Esophagus muscularis mucosa (tissue), 4 donors: ENCODE measurements around the gene RNU6-1. TPM values are rescaled to one million over a fixed set of nuclear protein-coding genes. Genes with fewer than 3 reads are reported as not detected.

Source experiments
- DNase-seq: peaks from one replicate; pipeline ENCODE4 v3.0.0-alpha.2; 2017; ENCODE audit errors: extremely low spot score
- H3K27ac ChIP-seq, 4 donors: fragments of 200-600 bp; sonication (generic); replicated peaks in 1 of 4; 1 replicate in 3 of 4; 2 replicates in 1 of 4; pipeline ENCODE4 v1.5.1; 2016 to 2019; ENCODE audit warnings: mild to moderate bottlenecking in 1 of 4
- H3K27me3 ChIP-seq, 4 donors: fragments of 200-600 bp; sonication (generic); one replicate each; pipeline versions ENCODE4 v1.5.1 to v1.6.0; 2016 to 2019
- H3K36me3 ChIP-seq, 4 donors: fragments of 200-600 bp; sonication (generic); one replicate each; pipeline ENCODE4 v1.5.1; 2016 to 2019
- H3K4me1 ChIP-seq, 4 donors: fragments of 200-600 bp; sonication (generic); one replicate each; pipeline ENCODE4 v1.5.1; 2016 to 2019
- H3K4me3 ChIP-seq, 4 donors: fragments of 200-600 bp; sonication (generic); 1 replicate in 2 of 4; 2 replicates in 2 of 4; pipeline ENCODE4 v1.5.1; 2016 to 2019; ENCODE audit warnings: mild to moderate bottlenecking in 4 of 4, moderate library complexity in 1 of 4
- H3K9me3 ChIP-seq, 4 donors: fragments of 200-600 bp; sonication (generic); 1 replicate in 3 of 4; 2 replicates in 1 of 4; pipeline ENCODE4 v1.5.1; 2016 to 2019
- CTCF ChIP-seq, 3 experiments: fragments of 200-600 bp in 2 of 3; fragments of 450-650 bp in 1 of 3; sonication (generic) in 2 of 3; IDR thresholded peaks; one replicate each; pipeline ENCODE4 v1.5.1; 2017 to 2019; ENCODE audit warnings: antibody characterized with exemption in 3 of 3, mild to moderate bottlenecking in 2 of 3, moderate library complexity in 1 of 3
- EP300 ChIP-seq: sonication (generic); formaldehyde crosslinking; IDR thresholded peaks from one replicate; pipeline ENCODE4 v1.6.1; 2017; ENCODE audit warnings: antibody characterized with exemption
- POLR2A ChIP-seq: fragments of 450-650 bp; IDR thresholded peaks from one replicate; pipeline ENCODE4 v1.6.1; 2017; ENCODE audit warnings: antibody characterized with exemption, moderate library complexity, mild to moderate bottlenecking, low read depth
- POLR2AphosphoS5 ChIP-seq, 2 donors: sonication (generic); formaldehyde crosslinking; IDR thresholded peaks; one replicate each; pipeline ENCODE4 v1.6.1; 2017; ENCODE audit warnings: antibody characterized with exemption in 2 of 2
- WGBS: methylation state at CpG from one replicate; pipeline ENCODE4 v1.1.5; 2018; 5-methylcytosine and 5-hydroxymethylcytosine counted together
- intact Hi-C: fragments of 100-400 bp; cut with DNase I; formaldehyde crosslinking; loops from one replicate; pipeline ENCODE4 v1.15.1; 2023
- total RNA-seq, 4 donors: library from RNA; depleted of rRNA; stranded (reverse); fragments of >200 nt; gene quantifications; one replicate each; pipeline versions ENCODE4 v1.1.0 to v1.2.1, GENCODE V29; 2016

Gene RNU6-1
- total RNA-seq, 4 donors from 2014 or later, result not detected

- H3K27me3 ChIP-seq, result peaks cover 15 to 57% (median 56%) of the 10 kb centered on the region in 4 donors
- DNase-seq, result no peak
- H3K9me3 ChIP-seq, result no peaks in the 10 kb centered on the region
- no peak overlapping the region for H3K27ac ChIP-seq
- intact Hi-C loops, result loop anchor here (2.0 to 10.0 kb wide), 3 partner anchors 291 to 891 kb away; partner anchors contain the start of gene MAP2K5
- WGBS, result 7% methylated on average over 21 of the region's 59 CpGs
- peaks cover 51 to 60% (median 57%) of the 10 kb centered on the region in 4 donors for H3K4me1 ChIP-seq
- TF ChIP-seq POLR2A (no peak), EP300 (no peak), POLR2AphosphoS5 (IDR thresholded peaks at IDR 0.05) (no peak), CTCF (IDR thresholded peaks at IDR 0.05) (no peak)
- no peaks in the 10 kb centered on the region for H3K36me3 ChIP-seq
- peak overlapping the region; percentile 44 to 54 (median 46) for H3K4me3 ChIP-seq
Measured at GRCh38 chr15:67835297-67836133, 4.3 kb downstream of the RNU6-1 start.

- Histone ChIP-seq H3K36me3 (no peaks in the 10 kb centered on the region), H3K4me1 (peaks cover 52 to 64% (median 59%) of the 10 kb centered on the region in 4 donors), H3K27me3 (peaks cover 15 to 65% (median 63%) of the 10 kb centered on the region in 4 donors), H3K9me3 (no peaks in the 10 kb centered on the region), H3K4me3 (peak overlapping the region; percentile 44 to 54 (median 46)), H3K27ac (no peak overlapping the region)
- TF ChIP-seq POLR2AphosphoS5 (IDR thresholded peaks at IDR 0.05) (no peak), CTCF (IDR thresholded peaks at IDR 0.05) (no peak), EP300 (no peak), POLR2A (no peak)
- intact Hi-C loops, result loop anchor here (10.0 kb wide), 2 partner anchors 290 to 890 kb away; partner anchors contain the start of gene MAP2K5
- no peak for DNase-seq
- WGBS, result 5% methylated on average over 29 of the region's 59 CpGs
Measured at GRCh38 chr15:67834581-67835296, 5.1 kb downstream of the RNU6-1 start.

GRCh38 chr15:67833710-67834511 lies 5.9 kb downstream of the RNU6-1 start:
- no peak for TF ChIP-seq POLR2A
- peak; percentile 28 to 45 (median 41) for TF ChIP-seq CTCF (IDR thresholded peaks at IDR 0.05)
- Histone ChIP-seq H3K27ac (no peak overlapping the region), H3K9me3 (no peaks in the 10 kb centered on the region), H3K4me3 (peak overlapping the region; percentile 44 to 54 (median 46)), H3K4me1 (peaks cover 53 to 64% (median 59%) of the 10 kb centered on the region in 4 donors), H3K36me3 (no peaks in the 10 kb centered on the region), H3K27me3 (peaks cover 15 to 74% (median 72%) of the 10 kb centered on the region in 4 donors)
- intact Hi-C loops, result loop anchor here (10.0 kb wide), 2 partner anchors 289 to 889 kb away; partner anchors contain the start of gene MAP2K5
- 3% methylated on average over 23 of the region's 44 CpGs for WGBS
- no peak for DNase-seq

GRCh38 chr15:67832897-67833709 lies 6.7 kb downstream of the RNU6-1 start:
- TF ChIP-seq POLR2A, result no peak
- no peak for TF ChIP-seq CTCF (IDR thresholded peaks at IDR 0.05)
- no peak for TF ChIP-seq EP300
- no peak for TF ChIP-seq POLR2AphosphoS5 (IDR thresholded peaks at IDR 0.05)
- H3K27me3 ChIP-seq, result peaks cover 15 to 82% (median 79%) of the 10 kb centered on the region in 4 donors
- no peak overlapping the region for H3K27ac ChIP-seq
- intact Hi-C loops, result loop anchor here (10.0 kb wide), 2 partner anchors 288 to 888 kb away; partner anchors contain the start of gene MAP2K5
- H3K9me3 ChIP-seq, result no peaks in the 10 kb centered on the region
- 7% methylated on average over 28 of the region's 32 CpGs for WGBS
- DNase-seq, result no peak
- H3K36me3 ChIP-seq, result no peaks in the 10 kb centered on the region
- peak overlapping the region; percentile 24 to 54 (median 46) for H3K4me3 ChIP-seq
- peaks cover 57 to 65% (median 60%) of the 10 kb centered on the region in 4 donors for H3K4me1 ChIP-seq
